ENCODE results near the gene GAP43.

GRCh38 chr3:115728013-115728412, 104.7 kb downstream of the GAP43 start:
- TF ChIP-seq POLR2A (IDR thresholded peaks at IDR 0.05) (no peak), CTCF (IDR thresholded peaks at IDR 0.05) (no peak)

All from thyroid gland (tissue), 4 donors.